Measurements from ENCODE around the gene ZNF3.

Gene ZNF3

GRCh38 chr7:100040575-100040974 is 40.9 kb downstream of the ZNF3 start:
- Histone ChIP-seq H3K4me2 (ENCODE audit: low read length) (peak overlapping the region; percentile 40), H4K20me1 (ENCODE audit: control insufficient read depth, insufficient read depth, low read depth, low read length) (no peaks in the 10 kb centered on the region), H3K4me3 (ENCODE audit: low read length) (peak overlapping the region; percentile 5; the same call in 1 of the 2 replicates), H3K9me3 (ENCODE audit: control insufficient read depth, insufficient read depth, low read length) (no peaks in the 10 kb centered on the region), H3K9me2 (replicated peaks; ENCODE audit: control insufficient read depth, low read length) (no peaks in the 10 kb centered on the region), H3K4me1 (ENCODE audit: control insufficient read depth, low read length) (peaks cover 29% of the 10 kb centered on the region), H3K36me3 (ENCODE audit: control insufficient read depth, low read length) (peaks cover 18% of the 10 kb centered on the region), H3F3A (ENCODE audit: control insufficient read depth, insufficient read depth) (peaks cover 11% of the 10 kb centered on the region), H3K79me2 (ENCODE audit: control insufficient read depth, low read length) (no peaks in the 10 kb centered on the region), H3K27ac (ENCODE audit: low read depth, low read length) (no peak overlapping the region), H3K27me3 (ENCODE audit: control insufficient read depth, low read length) (no peaks in the 10 kb centered on the region)
- TF ChIP-seq EZH2phosphoT487 (IDR thresholded peaks at IDR 0.05; ENCODE audit: borderline replicate concordance, low read length) (no peak), CTCF (IDR thresholded peaks at IDR 0.05; ENCODE audit: low read depth, low read length, poor library complexity, severe bottlenecking) (no peak)

GRCh38 chr7:100038326-100038725 is 43.2 kb downstream of the ZNF3 start:
- no peaks in the 10 kb centered on the region for H3K27me3 ChIP-seq (ENCODE audit: control insufficient read depth, low read length)
- H3K4me3 ChIP-seq (ENCODE audit: low read length), result no peak overlapping the region
- H4K20me1 ChIP-seq (ENCODE audit: control insufficient read depth, insufficient read depth, low read depth, low read length), result no peaks in the 10 kb centered on the region
- no peak overlapping the region for H3K4me2 ChIP-seq (ENCODE audit: low read length)
- H3F3A ChIP-seq (ENCODE audit: control insufficient read depth, insufficient read depth), result peaks cover 11% of the 10 kb centered on the region
- H3K9me3 ChIP-seq (ENCODE audit: control insufficient read depth, insufficient read depth, low read length), result no peaks in the 10 kb centered on the region
- TF ChIP-seq CTCF (IDR thresholded peaks at IDR 0.05; ENCODE audit: low read depth, low read length, poor library complexity, severe bottlenecking) (no peak), EZH2phosphoT487 (IDR thresholded peaks at IDR 0.05; ENCODE audit: borderline replicate concordance, low read length) (no peak)
- H3K9me2 ChIP-seq (replicated peaks; ENCODE audit: control insufficient read depth, low read length), result no peaks in the 10 kb centered on the region
- H3K27ac ChIP-seq (ENCODE audit: low read depth, low read length), result no peak overlapping the region
- peaks cover 22% of the 10 kb centered on the region for H3K4me1 ChIP-seq (ENCODE audit: control insufficient read depth, low read length)
- no peaks in the 10 kb centered on the region for H3K79me2 ChIP-seq (ENCODE audit: control insufficient read depth, low read length)
- H3K36me3 ChIP-seq (ENCODE audit: control insufficient read depth, low read length), result peaks cover 40% of the 10 kb centered on the region

- Histone ChIP-seq H3K4me1 (ENCODE audit: control insufficient read depth, low read length) (peaks cover 14% of the 10 kb centered on the region), H3K27ac (ENCODE audit: low read depth, low read length) (no peak overlapping the region), H3K4me2 (ENCODE audit: low read length) (no peak overlapping the region), H3K79me2 (ENCODE audit: control insufficient read depth, low read length) (no peaks in the 10 kb centered on the region), H3K9me3 (ENCODE audit: control insufficient read depth, insufficient read depth, low read length) (no peaks in the 10 kb centered on the region), H3K9me2 (replicated peaks; ENCODE audit: control insufficient read depth, low read length) (no peaks in the 10 kb centered on the region), H3K4me3 (ENCODE audit: low read length) (no peak overlapping the region), H3K27me3 (ENCODE audit: control insufficient read depth, low read length) (no peaks in the 10 kb centered on the region), H4K20me1 (ENCODE audit: control insufficient read depth, insufficient read depth, low read depth, low read length) (no peaks in the 10 kb centered on the region), H3K36me3 (ENCODE audit: control insufficient read depth, low read length) (peaks cover 58% of the 10 kb centered on the region), H3F3A (ENCODE audit: control insufficient read depth, insufficient read depth) (peaks cover 3% of the 10 kb centered on the region; the same call in 1 of the 2 replicates)
- TF ChIP-seq EZH2phosphoT487 (IDR thresholded peaks at IDR 0.05; ENCODE audit: borderline replicate concordance, low read length), result no peak
- no peak for TF ChIP-seq CTCF (IDR thresholded peaks at IDR 0.05; ENCODE audit: low read depth, low read length, poor library complexity, severe bottlenecking)
These were observed 45.6 kb downstream of the ZNF3 start for GRCh38 chr7:100035876-100036275.
